Body of pancreas (tissue), 4 donors: ENCODE measurements around the gene LDLRAP1.

Source experiments
- POLR2A ChIP-seq, 3 donors: fragments of 450-650 bp; IDR thresholded peaks; one replicate each; pipeline ENCODE4 v1.6.1; 2016; ENCODE audit warnings: antibody characterized with exemption in 3 of 3, mild to moderate bottlenecking in 2 of 3
- TF ChIP-seq, protein P1 (sequence below), 7 experiments: fragments of 450-650 bp in 4 of 7; fragments of 200-600 bp in 3 of 7; sonication (generic) in 3 of 7; IDR thresholded peaks; one replicate each; pipeline ENCODE4 v1.5.1; 2016 to 2019; ENCODE audit warnings: antibody characterized with exemption in 7 of 7

DNA sequence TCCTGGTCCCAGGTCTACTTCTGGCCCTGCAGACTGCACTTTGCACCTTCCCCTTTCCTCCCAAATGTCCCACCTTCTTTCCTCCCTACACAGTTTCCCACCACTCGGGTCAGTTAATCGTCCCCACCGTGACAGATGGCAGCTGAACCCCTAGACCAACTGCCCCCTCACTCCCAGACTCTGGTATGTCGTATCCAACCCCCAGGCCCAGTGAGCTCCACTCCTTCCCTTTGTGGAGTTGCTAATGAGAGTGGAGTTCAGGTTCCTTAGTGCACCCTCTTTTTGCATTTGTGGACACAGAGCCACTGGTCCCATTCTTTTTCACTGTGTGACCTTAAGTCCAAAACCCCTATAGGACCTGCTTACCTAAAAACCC, 75.0 kb downstream of the LDLRAP1 start:
- TF ChIP-seq, protein P1, sequence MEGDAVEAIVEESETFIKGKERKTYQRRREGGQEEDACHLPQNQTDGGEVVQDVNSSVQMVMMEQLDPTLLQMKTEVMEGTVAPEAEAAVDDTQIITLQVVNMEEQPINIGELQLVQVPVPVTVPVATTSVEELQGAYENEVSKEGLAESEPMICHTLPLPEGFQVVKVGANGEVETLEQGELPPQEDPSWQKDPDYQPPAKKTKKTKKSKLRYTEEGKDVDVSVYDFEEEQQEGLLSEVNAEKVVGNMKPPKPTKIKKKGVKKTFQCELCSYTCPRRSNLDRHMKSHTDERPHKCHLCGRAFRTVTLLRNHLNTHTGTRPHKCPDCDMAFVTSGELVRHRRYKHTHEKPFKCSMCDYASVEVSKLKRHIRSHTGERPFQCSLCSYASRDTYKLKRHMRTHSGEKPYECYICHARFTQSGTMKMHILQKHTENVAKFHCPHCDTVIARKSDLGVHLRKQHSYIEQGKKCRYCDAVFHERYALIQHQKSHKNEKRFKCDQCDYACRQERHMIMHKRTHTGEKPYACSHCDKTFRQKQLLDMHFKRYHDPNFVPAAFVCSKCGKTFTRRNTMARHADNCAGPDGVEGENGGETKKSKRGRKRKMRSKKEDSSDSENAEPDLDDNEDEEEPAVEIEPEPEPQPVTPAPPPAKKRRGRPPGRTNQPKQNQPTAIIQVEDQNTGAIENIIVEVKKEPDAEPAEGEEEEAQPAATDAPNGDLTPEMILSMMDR (IDR thresholded peaks at IDR 0.05), result no peak
- TF ChIP-seq POLR2A (IDR thresholded peaks at IDR 0.05), result no peak
